Transverse colon (tissue), 3 donors: ENCODE data around the gene TMEM253.

Experiments used
- POLR2A ChIP-seq: fragments of 450-650 bp; IDR thresholded peaks from one replicate; pipeline ENCODE4 v1.6.1; 2016; ENCODE audit warnings: antibody characterized with exemption, mild to moderate bottlenecking, moderate library complexity
- TF ChIP-seq, protein P1 (sequence below), 5 experiments: fragments of 200-600 bp in 3 of 5; fragments of 450-650 bp in 2 of 5; sonication (generic) in 3 of 5; IDR thresholded peaks; 1 replicate in 2 of 5; 2 replicates in 3 of 5; pipeline ENCODE4 v1.5.1; 2016 to 2017; ENCODE audit warnings: antibody characterized with exemption in 5 of 5, inconsistent platforms in 3 of 5, mild to moderate bottlenecking in 2 of 5, moderate library complexity in 1 of 5

DNA sequence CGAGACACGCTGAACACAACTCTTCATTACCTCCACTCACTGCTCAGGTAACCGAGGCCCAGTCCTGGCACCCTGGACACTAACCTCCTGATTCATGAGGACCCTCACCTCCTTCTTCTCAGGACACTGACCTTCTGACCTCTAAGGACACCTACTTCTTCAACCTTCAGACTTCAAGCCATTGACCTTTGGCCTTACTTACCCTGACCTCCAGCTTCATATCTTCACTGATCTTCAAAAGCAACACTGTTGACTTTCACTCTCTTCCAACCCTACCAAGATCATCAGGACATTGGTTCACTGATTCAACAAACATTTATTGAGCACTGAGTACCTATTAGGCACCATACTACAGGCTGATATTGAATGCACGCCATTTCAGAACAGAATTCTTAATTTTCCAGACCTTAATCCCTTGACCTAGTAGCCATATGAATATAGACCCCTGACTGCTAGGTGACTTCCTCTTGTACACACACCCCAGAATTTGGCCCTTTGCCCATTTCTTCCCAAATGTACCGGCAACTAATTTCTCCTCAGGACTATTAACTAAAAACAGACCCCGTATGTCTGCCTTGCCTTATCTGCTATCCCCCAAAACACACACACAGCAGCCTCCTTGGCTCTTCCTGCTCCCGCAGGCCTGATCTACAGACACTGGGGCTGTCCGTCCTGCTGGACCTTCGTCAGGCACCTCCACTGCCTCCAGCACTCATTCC is 25.0 kb upstream of the TMEM253 start:
- TF ChIP-seq, protein P1, sequence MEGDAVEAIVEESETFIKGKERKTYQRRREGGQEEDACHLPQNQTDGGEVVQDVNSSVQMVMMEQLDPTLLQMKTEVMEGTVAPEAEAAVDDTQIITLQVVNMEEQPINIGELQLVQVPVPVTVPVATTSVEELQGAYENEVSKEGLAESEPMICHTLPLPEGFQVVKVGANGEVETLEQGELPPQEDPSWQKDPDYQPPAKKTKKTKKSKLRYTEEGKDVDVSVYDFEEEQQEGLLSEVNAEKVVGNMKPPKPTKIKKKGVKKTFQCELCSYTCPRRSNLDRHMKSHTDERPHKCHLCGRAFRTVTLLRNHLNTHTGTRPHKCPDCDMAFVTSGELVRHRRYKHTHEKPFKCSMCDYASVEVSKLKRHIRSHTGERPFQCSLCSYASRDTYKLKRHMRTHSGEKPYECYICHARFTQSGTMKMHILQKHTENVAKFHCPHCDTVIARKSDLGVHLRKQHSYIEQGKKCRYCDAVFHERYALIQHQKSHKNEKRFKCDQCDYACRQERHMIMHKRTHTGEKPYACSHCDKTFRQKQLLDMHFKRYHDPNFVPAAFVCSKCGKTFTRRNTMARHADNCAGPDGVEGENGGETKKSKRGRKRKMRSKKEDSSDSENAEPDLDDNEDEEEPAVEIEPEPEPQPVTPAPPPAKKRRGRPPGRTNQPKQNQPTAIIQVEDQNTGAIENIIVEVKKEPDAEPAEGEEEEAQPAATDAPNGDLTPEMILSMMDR (IDR thresholded peaks at IDR 0.05), result no peak
- TF ChIP-seq POLR2A, result no peak
